Dendritic cell treated with granulocyte-macrophage colony-stimulating factor and Interleukin-4, amounts not matched to agents 40 ng/mL and 50 ng/mL, for 4 days (primary cell): ENCODE measurements around the gene GUCA1A.
"Not testable (repeated sequence)": the region's sequence is repeated elsewhere in the genome, so short reads cannot be mapped to it uniquely, and the experiment has no call there.

Experiments
- H3K27ac Mint-ChIP-seq: one replicate; pipeline ENCODE4 v1.8.0; 2022; ENCODE audit warnings: mild to moderate bottlenecking, mixed read lengths
- H3K27me3 Mint-ChIP-seq: one replicate; pipeline ENCODE4 v1.8.0; 2022; ENCODE audit warnings: mild to moderate bottlenecking, mixed read lengths
- H3K36me3 Mint-ChIP-seq: one replicate; pipeline ENCODE4 v1.8.0; 2022; ENCODE audit warnings: low read depth, mixed read lengths
- H3K4me1 Mint-ChIP-seq: one replicate; pipeline ENCODE4 v1.8.0; 2022; ENCODE audit warnings: low read depth, mixed read lengths
- H3K4me3 Mint-ChIP-seq: one replicate; pipeline ENCODE4 v1.8.0; 2022; ENCODE audit warnings: mild to moderate bottlenecking, moderate library complexity, mixed read lengths
- H3K9me3 Mint-ChIP-seq: one replicate; pipeline ENCODE4 v1.8.0; 2022; ENCODE audit warnings: mixed read lengths
- intact Hi-C: fragments of 100-400 bp; cut with micrococcal nuclease; formaldehyde crosslinking; loops from one replicate; pipeline ENCODE4 v1.15.0; 2022

The GUCA1A gene

DNA sequence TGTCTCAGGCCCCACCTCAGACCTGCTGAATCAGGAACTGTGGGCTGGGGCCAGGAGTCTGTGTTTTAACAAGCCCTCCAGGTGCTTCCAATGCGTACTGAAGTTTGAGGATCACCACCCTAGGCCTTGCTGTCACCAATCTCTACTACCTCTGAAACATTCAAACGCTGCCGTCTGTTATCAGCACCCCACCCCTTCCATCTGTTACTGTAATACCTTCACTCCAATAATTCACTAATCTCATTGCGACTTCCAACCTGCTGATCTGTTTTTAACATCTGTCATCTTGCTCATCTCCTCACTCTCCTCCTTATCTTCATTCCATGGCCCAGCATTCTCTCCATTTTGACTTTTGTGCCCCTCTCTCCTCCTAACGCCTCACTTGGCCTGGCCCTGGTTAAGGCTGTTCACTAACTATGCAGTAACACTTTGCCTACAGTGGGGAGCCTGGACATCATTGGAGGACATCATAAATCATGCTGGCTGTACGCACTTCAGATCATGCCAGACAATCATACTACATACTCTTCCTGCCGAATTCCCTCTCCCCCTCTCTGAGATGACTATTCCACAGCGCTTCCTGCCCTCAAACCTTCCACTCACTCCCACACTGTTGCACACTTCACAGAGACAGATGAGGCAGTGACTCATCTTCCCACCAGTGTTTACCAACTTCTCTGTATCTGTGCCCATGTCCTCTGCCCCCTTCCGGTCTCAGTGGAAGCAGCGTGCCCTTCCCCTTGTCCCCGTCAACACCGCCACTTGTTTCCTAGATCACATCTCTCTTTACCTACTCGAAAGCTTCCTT is 24.6 kb downstream of the GUCA1A start:
- H3K4me1 Mint-ChIP-seq: no peaks in the 10 kb centered on the region
- H3K4me3 Mint-ChIP-seq: no peak overlapping the region
- intact Hi-C loops: no loop called here
- peaks cover 32% of the 10 kb centered on the region for H3K36me3 Mint-ChIP-seq
- H3K27me3 Mint-ChIP-seq: no peaks in the 10 kb centered on the region
- H3K9me3 Mint-ChIP-seq: peaks cover 14% of the 10 kb centered on the region
- no peak overlapping the region for H3K27ac Mint-ChIP-seq

DNA sequence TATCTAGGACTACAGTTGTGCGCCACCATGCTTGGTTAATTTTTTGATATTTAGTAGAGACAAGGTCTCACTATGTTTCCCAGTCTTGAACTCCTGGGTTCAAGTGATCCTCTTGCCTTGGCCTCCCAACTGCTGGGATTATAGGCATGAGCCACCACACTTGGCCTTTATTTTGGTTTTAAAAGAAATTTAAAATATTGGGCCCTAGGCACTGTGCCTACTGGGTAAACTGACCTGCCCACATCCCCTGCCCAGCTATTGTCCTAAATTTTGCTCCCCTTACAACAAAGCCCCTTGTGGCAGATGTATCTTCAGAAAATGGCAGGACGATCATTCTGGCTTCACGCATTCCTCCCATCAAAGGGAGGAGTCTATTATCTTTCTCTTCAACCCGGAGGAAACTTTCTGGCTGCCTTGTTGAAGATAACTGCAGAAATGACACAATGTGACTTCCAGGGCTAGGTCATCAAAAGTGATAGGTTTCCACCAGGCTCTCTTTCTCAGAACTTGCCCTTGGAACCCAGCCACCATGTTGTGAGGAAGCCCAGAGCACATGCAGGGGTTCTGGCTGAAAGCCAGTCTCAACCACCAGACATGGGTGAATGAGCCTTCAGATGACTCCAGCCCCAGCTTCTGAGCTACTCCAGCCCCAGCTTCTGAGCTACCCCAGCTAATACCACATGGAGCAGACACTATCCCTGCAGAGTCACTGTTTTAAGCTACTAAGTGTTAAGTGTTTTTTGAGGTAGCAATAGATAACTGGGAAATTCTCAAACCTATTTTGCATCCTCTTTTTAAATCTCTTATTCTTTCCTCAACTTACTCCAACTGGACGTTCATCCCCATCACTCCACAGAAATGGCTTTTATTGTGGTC is 26.2 kb downstream of the GUCA1A start:
- peaks cover 14% of the 10 kb centered on the region for H3K9me3 Mint-ChIP-seq
- H3K27me3 Mint-ChIP-seq: no peaks in the 10 kb centered on the region
- H3K4me1 Mint-ChIP-seq: no peaks in the 10 kb centered on the region
- intact Hi-C loops: no loop called here
- no peak overlapping the region for H3K27ac Mint-ChIP-seq
- peaks cover 34% of the 10 kb centered on the region for H3K36me3 Mint-ChIP-seq
- H3K4me3 Mint-ChIP-seq: no peak overlapping the region

DNA sequence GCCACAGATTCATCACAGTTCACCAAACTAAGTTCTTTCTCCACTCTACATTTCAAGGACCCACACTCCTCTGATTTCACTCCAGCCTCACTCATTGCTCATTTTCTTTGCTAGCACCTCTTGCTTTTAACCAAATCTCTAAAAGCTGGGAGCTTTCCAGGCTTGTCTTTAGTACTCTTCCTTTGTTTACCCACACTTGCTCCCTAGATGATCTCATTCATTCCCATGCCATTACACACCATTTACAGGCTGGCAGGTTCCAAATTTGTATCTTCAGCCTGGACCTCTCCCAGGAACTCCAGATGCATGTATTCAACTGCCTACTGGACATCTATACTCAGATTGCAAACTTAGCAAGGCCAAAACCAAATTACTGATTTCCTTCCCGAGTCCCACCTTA is 26.9 kb downstream of the GUCA1A start:
- Mint-ChIP-seq H3K4me1 (no peaks in the 10 kb centered on the region), H3K27ac (no peak overlapping the region), H3K9me3 (peaks cover 14% of the 10 kb centered on the region), H3K4me3 (no peak overlapping the region), H3K36me3 (peaks cover 37% of the 10 kb centered on the region), H3K27me3 (no peaks in the 10 kb centered on the region)
- intact Hi-C loops: no loop called here

DNA sequence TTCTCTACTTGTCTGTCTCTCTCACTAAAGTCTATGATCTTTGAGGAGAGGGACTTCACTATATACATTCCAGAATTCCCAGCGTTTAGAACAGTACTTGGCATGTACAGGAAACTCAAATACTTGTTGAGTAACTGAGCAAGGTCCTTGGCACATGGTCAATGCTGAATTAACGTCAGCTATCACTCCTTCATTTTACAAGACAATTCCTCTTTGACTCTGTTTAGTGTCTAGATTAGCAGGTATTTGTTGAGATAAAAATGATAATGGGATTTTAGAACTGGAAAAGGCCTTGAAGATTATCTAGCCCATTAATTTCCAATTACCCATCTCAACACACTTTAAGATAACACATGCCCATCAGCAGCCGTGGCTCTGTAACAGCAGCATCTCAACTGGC is 28.2 kb downstream of the GUCA1A start:
- peaks cover 50% of the 10 kb centered on the region for H3K36me3 Mint-ChIP-seq
- intact Hi-C loops: no loop called here
- no peak overlapping the region for H3K4me3 Mint-ChIP-seq
- peaks cover 14% of the 10 kb centered on the region for H3K9me3 Mint-ChIP-seq
- H3K27ac Mint-ChIP-seq: no peak overlapping the region
- no peaks in the 10 kb centered on the region for H3K4me1 Mint-ChIP-seq
- no peaks in the 10 kb centered on the region for H3K27me3 Mint-ChIP-seq

DNA sequence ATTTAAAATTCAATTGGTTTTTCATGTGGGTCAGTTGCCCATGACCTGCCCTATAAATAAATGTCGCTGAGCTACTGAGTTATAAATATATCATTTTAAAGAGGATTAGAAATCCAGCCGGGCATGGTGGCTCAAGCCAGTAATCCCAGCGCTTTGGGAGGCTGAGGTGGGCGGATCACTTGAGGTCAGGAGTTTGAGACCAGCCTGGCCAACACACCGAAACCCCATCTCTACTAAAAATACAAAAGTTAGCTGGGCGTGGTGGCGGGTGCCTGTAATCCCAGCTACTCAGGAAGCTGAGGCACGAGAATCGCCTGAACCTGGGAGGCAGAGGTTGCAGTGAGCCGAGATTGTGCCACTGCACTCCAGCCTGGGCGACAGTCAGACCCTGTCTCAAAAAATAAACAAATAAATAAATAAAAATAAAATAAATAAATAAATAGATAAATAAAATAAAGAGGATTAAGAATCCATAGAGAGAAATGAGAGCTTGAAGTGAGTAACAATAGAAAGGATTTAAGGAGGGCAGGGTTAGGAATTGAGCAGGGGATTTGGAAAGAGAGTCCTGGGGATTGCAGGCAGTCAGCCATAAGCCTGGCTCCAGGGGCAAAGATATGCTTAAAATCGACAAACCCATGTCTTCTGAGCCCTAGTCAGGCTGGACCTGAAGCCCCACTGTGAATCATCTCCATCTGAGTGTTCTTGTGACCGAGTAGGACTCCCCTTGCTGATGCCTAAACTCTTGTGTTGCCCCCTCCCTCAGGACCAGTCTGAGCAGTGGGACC is 29.2 kb downstream of the GUCA1A start:
- intact Hi-C loops, H3K4me3 Mint-ChIP-seq, H3K4me1 Mint-ChIP-seq, H3K27me3 Mint-ChIP-seq, H3K27ac Mint-ChIP-seq: not testable (repeated sequence)
- Mint-ChIP-seq H3K9me3 (peaks cover 14% of the 10 kb centered on the region), H3K36me3 (peaks cover 60% of the 10 kb centered on the region)

DNA sequence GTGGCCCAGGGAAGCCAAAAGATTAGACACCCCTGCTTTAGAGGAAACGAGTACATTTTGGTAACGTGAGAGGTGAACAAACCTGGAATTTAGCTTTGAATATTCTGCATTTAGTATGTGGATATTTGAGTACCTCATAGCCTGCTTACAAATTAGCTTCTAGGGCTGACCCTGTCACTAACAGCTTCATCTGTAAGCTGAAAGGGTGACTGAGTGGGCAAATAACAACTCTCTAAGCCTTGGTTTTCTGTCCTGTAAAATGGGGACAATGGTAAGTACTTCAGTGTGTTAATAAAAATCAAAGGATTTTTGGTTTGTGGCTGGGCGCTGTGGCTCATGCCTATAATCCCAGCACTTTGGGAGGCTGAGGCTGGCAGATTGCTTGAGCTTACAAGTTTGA is 30.0 kb downstream of the GUCA1A start:
- intact Hi-C loops: no loop called here
- no peaks in the 10 kb centered on the region for H3K4me1 Mint-ChIP-seq
- peaks cover 68% of the 10 kb centered on the region for H3K36me3 Mint-ChIP-seq
- no peak overlapping the region for H3K27ac Mint-ChIP-seq
- H3K9me3 Mint-ChIP-seq: peaks cover 14% of the 10 kb centered on the region
- H3K4me3 Mint-ChIP-seq: no peak overlapping the region
- H3K27me3 Mint-ChIP-seq: no peaks in the 10 kb centered on the region

DNA sequence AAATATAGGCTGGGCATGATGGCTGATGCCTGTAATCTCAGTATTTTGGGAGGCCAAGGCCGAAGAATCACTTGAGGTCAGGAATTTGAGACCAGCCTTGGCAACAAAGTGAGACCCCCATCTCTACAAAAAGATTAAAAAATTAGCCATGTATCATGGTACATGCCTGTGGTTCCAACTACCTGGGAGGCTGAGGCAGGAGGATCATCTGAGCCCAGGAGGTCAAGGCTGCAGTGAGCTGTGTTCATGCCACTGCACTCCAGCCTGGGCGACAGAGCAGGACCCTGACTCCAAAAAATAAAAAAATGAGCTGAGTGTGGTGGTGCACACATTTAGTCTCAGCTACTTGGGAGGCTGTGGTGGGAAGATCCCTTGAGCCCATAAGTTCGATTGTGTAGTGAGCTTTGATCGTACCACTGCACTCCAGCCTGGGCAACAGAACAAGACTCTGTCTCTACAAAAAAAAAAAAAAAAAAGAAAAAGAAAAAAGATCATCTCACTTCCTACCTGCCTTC is 31.7 kb downstream of the GUCA1A start:
- peaks cover 78% of the 10 kb centered on the region for H3K36me3 Mint-ChIP-seq
- H3K4me3 Mint-ChIP-seq: no peak overlapping the region
- intact Hi-C loops: no loop called here
- H3K9me3 Mint-ChIP-seq: peaks cover 11% of the 10 kb centered on the region
- no peak overlapping the region for H3K27ac Mint-ChIP-seq
- H3K27me3 Mint-ChIP-seq: no peaks in the 10 kb centered on the region
- H3K4me1 Mint-ChIP-seq: no peaks in the 10 kb centered on the region

DNA sequence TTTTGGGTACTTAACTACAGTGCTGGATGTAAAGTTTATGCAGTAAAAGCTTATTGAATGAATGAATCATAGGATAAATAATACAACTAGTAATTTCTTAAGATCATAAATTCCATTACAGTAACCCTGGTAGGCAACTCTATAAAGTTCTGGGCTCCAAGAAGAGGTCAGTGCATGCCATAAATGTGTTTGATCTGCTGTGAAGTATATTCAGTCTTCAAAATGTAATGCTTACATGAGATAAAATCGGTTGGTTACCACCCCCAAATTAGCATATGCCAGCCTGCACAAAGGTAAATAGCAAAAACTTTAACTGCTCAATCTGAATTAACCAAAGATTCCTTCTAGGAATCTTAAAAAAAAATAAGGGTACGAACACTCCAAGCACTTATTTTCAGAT is 34.4 kb downstream of the GUCA1A start:
- H3K4me1 Mint-ChIP-seq: not testable (repeated sequence)

DNA sequence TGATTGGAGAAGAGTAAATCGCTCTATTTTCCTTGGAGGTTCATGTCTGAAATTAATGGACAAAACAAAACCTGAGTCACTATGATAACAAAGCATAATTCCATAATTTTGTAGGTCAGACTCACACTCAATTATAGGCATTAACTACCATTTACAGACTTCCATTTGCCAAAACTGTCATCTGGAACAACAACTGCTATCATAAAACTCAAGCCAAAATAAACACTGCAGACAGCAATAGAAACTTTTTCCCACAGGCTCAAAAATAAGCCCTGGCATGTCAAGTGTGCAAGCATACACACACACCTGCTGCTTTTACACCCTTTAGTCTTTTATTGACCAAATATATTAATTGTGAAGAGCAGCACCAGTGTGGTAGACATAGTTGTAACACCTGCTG is 37.4 kb downstream of the GUCA1A start:
- H3K9me3 Mint-ChIP-seq: no peaks in the 10 kb centered on the region
- no peak overlapping the region for H3K27ac Mint-ChIP-seq
- peaks cover 5% of the 10 kb centered on the region for H3K4me1 Mint-ChIP-seq
- no peaks in the 10 kb centered on the region for H3K27me3 Mint-ChIP-seq
- H3K36me3 Mint-ChIP-seq: peaks cover 81% of the 10 kb centered on the region
- no peak overlapping the region for H3K4me3 Mint-ChIP-seq
- intact Hi-C loops: no loop called here

More for the DNA sequence above, 34.4 kb downstream of the GUCA1A start:
- H3K4me3 Mint-ChIP-seq, intact Hi-C loops, H3K9me3 Mint-ChIP-seq, H3K27ac Mint-ChIP-seq, H3K27me3 Mint-ChIP-seq: not testable (repeated sequence)
- H3K36me3 Mint-ChIP-seq: peaks cover 84% of the 10 kb centered on the region

DNA sequence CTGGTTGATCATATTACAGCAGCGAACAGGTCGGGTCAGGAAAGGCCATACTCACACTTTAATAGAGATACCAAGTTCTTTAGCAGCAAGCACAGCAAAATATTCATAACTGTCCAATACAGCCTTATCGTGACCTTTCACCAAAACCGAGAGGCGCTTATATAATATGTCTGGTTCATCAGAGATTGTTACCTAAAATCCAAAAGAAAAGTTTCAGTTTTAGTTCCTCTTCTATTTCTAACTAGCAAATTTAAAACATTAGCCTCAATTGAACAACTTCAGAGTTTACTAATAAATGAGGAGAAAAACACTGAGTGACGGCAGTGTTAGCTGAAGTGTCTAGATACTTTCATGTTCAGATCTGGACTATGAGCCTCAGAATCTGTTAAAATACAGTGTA is 38.6 kb downstream of the GUCA1A start:
- Mint-ChIP-seq H3K9me3 (no peaks in the 10 kb centered on the region), H3K4me1 (peaks cover 14% of the 10 kb centered on the region), H3K36me3 (peaks cover 76% of the 10 kb centered on the region), H3K27me3 (no peaks in the 10 kb centered on the region), H3K27ac (no peak overlapping the region), H3K4me3 (no peak overlapping the region)
- intact Hi-C loops: no loop called here

DNA sequence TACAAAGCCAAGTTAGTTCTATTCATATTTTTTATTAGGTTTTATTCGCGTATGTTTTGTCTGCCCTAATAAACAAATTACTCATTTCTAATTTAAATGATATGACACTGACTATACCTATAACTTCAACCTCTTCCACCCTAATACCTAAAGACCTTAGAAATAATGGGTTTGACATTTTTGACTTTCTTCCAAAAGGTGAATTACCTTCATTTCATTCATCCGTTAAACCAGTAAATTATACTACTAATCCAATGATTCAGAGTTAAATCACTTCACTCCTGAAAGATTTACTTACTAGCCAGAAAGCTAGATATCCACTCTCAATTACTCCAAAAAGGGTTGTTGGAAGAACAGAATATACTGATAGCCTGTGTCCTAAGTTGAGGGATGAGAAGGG is 39.3 kb downstream of the GUCA1A start:
- intact Hi-C loops: no loop called here
- Mint-ChIP-seq H3K4me3 (no peak overlapping the region), H3K27ac (no peak overlapping the region), H3K27me3 (no peaks in the 10 kb centered on the region), H3K36me3 (peaks cover 70% of the 10 kb centered on the region), H3K9me3 (no peaks in the 10 kb centered on the region), H3K4me1 (peaks cover 16% of the 10 kb centered on the region)

DNA sequence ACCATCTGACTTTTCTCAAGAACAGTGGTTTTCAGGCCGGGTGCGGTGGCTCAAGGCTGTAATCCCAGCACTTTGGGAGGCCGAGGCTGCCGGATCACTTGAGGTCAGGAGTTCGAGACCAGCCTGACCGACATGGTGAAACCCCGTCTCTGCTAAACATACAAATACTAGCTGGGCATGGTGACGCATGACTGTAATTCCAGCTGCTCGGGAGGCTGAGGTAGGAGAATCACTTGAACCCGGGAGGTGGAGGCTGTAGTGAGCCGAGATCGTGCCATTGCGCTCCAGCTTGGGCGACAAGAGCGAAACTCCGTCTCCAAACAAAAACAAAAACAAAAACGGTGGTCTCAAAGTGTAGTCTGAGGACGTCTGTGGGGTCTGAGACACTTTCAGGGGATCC is 43.3 kb downstream of the GUCA1A start:
- H3K9me3 Mint-ChIP-seq, H3K27me3 Mint-ChIP-seq: not testable (repeated sequence)
- Mint-ChIP-seq H3K4me3 (peak overlapping the region; percentile 44), H3K4me1 (peaks cover 21% of the 10 kb centered on the region), H3K36me3 (peaks cover 35% of the 10 kb centered on the region), H3K27ac (peak overlapping the region; percentile 46)
- intact Hi-C loops: loop anchor here (2.0 to 5.0 kb wide), 2 partner anchors 346 to 796 kb away; partner anchors contain the start of genes KLHDC3 and MEA1

DNA sequence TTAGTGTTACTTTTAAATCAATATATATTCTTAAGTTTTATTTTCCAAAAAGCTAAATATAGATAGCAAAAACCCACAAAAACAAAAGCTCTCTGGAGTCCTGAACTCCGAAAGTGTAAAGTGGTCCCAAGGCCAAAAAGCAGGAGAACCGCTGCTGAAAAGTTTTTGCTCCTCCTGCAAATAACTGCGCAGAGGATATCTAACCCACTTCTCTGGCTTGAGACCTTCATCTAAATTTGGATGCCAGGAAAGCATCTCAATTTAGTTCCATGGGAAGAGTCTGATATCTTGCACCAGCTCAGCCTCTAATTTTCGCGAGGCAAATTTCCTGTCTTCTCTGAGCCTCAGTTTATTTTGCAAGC is 44.0 kb downstream of the GUCA1A start:
- Mint-ChIP-seq H3K27me3 (no peaks in the 10 kb centered on the region), H3K4me3 (peak overlapping the region; percentile 89), H3K36me3 (peaks cover 31% of the 10 kb centered on the region), H3K4me1 (peaks cover 21% of the 10 kb centered on the region), H3K9me3 (no peaks in the 10 kb centered on the region), H3K27ac (peak overlapping the region; percentile 93)
- intact Hi-C loops: loop anchor here (2.0 to 5.0 kb wide), 2 partner anchors 346 to 795 kb away; partner anchors contain the start of genes KLHDC3 and MEA1
